ENCODE measurements around the gene TRAF5. TPM values are rescaled to one million over a fixed set of nuclear protein-coding genes. Genes with fewer than 3 reads are reported as not detected.

TRAF5 gene
- total RNA-seq, 1 donor from 2014 or later = 1.6 TPM

Other genes with a start within 250 kb of the TRAF5 start
- gene KCNH1, start 192.7 kb upstream of the TRAF5 start, total RNA-seq = under 0.01 TPM in 1 of 2 replicates, not detected in the other
- gene RCOR3, start 67.5 kb upstream of the TRAF5 start, total RNA-seq = 7.6 and 12.4 TPM in 2 replicates
- not detected in 2 replicates for gene RD3, start 165.3 kb downstream of the TRAF5 start, total RNA-seq